Tibial nerve (tissue), 4 donors: ENCODE results near the gene ZBED5. TPM values are rescaled to one million over a fixed set of nuclear protein-coding genes. Genes with fewer than 3 reads are reported as not detected.

ENCODE experiments used
- DNase-seq, 2 donors: peaks; one replicate each; pipeline ENCODE4 v3.0.0-alpha.2; 2019; ENCODE audit warnings: low spot score in 2 of 2
- H3K27ac ChIP-seq, 4 donors: fragments of 200-600 bp; sonication (generic) in 3 of 4; one replicate each; pipeline ENCODE4 v1.5.1; 2017 to 2019; ENCODE audit warnings: mild to moderate bottlenecking in 1 of 4
- H3K27me3 ChIP-seq, 2 donors: fragments of 200-600 bp; sonication (generic) in 1 of 2; one replicate each; pipeline versions ENCODE4 v1.5.1 to v1.6.0; 2017 to 2019
- H3K36me3 ChIP-seq, 3 donors: fragments of 200-600 bp; sonication (generic); one replicate each; pipeline ENCODE4 v1.5.1; 2018 to 2019
- H3K4me1 ChIP-seq, 4 donors: fragments of 200-600 bp; sonication (generic) in 3 of 4; one replicate each; pipeline ENCODE4 v1.5.1; 2017 to 2019
- H3K4me3 ChIP-seq, 4 donors: fragments of 200-600 bp; sonication (generic) in 3 of 4; one replicate each; pipeline ENCODE4 v1.5.1; 2017 to 2019; ENCODE audit warnings: mild to moderate bottlenecking in 1 of 4, moderate library complexity in 1 of 4
- H3K9me3 ChIP-seq, 4 donors: fragments of 200-600 bp; sonication (generic) in 3 of 4; one replicate each; pipeline ENCODE4 v1.5.1; 2017 to 2019
- CTCF ChIP-seq, 5 experiments: fragments of 200-600 bp in 3 of 5; fragments of 450-650 bp in 2 of 5; sonication (generic) in 3 of 5; IDR thresholded peaks; one replicate each; pipeline ENCODE4 v1.5.1; 2016 to 2019; ENCODE audit warnings: antibody characterized with exemption in 5 of 5, mild to moderate bottlenecking in 3 of 5, moderate library complexity in 2 of 5
- EP300 ChIP-seq, 2 donors: sonication (generic); formaldehyde crosslinking; IDR thresholded peaks; one replicate each; pipeline ENCODE4 v1.6.1; 2017; ENCODE audit warnings: antibody characterized with exemption in 2 of 2, mild to moderate bottlenecking in 1 of 2
- POLR2A ChIP-seq, 2 donors: fragments of 450-650 bp; IDR thresholded peaks; one replicate each; pipeline ENCODE4 v1.6.1; 2017; ENCODE audit warnings: antibody characterized with exemption in 2 of 2, mild to moderate bottlenecking in 2 of 2, moderate library complexity in 2 of 2
- WGBS, 2 donors: methylation state at CpG; one replicate each; pipeline ENCODE4 v1.1.5; 2018; 5-methylcytosine and 5-hydroxymethylcytosine counted together
- total RNA-seq, 4 donors: library from RNA; depleted of rRNA; stranded (reverse); fragments of >200 nt; gene quantifications; one replicate each; pipeline ENCODE4 v1.1.0, GENCODE V29; 2016

Gene ZBED5
- total RNA-seq, 4 donors from 2014 or later, result 26.2 to 35.2 (median 34.7) TPM

- Histone ChIP-seq H3K4me1 (peaks cover 0 to 21% (median 13%) of the 10 kb centered on the region in 4 donors), H3K4me3 (no peak overlapping the region), H3K9me3 (no peaks in the 10 kb centered on the region), H3K27me3 (no peaks in the 10 kb centered on the region), H3K27ac (no peak overlapping the region), H3K36me3 (no peaks in the 10 kb centered on the region)
- TF ChIP-seq EP300 (IDR thresholded peaks at IDR 0.05), result no peak
- no peak for TF ChIP-seq CTCF (IDR thresholded peaks at IDR 0.05)
- DNase-seq, result no peak
These were observed 3.2 kb upstream of the ZBED5 start for GRCh38 chr11:10861047-10861446.

- Histone ChIP-seq H3K27me3 (no peaks in the 10 kb centered on the region), H3K4me1 (peaks cover 0 to 40% (median 16%) of the 10 kb centered on the region in 4 donors), H3K36me3 (peaks cover 0 to 19% (median 0%) of the 10 kb centered on the region in 3 donors), H3K4me3 (peak overlapping the region; percentile 77 to 93 (median 81)), H3K9me3 (no peaks in the 10 kb centered on the region), H3K27ac (peak overlapping the region; percentile 89 to 100 (median 96))
- TF ChIP-seq CTCF (IDR thresholded peaks at IDR 0.05) (no peak), POLR2A (IDR thresholded peaks at IDR 0.05) (no peak), EP300 (IDR thresholded peaks at IDR 0.05) (no peak)
- DNase-seq, result peak; percentile 36 to 46
- 0 to 1% methylated on average over 23 to 45 of the region's 46 CpGs for WGBS, 2 donors
These were observed 829 bp upstream of the ZBED5 start for GRCh38 chr11:10858439-10859325.

GRCh38 chr11:10857459-10857708, 469 bp downstream of the ZBED5 start:
- peak overlapping the region; percentile 77 to 93 (median 81) for H3K4me3 ChIP-seq
- H3K27ac ChIP-seq, result peak overlapping the region; percentile 89 to 100 (median 96)
- 1% methylated on average over 14 of the region's 14 CpGs for WGBS, 2 donors
- TF ChIP-seq EP300 (IDR thresholded peaks at IDR 0.05), result no peak
- no peak for TF ChIP-seq CTCF (IDR thresholded peaks at IDR 0.05)
- TF ChIP-seq POLR2A (IDR thresholded peaks at IDR 0.05), result no peak
- no peak for DNase-seq
- H3K9me3 ChIP-seq, result no peaks in the 10 kb centered on the region
- H3K36me3 ChIP-seq, result peaks cover 0 to 32% (median 0%) of the 10 kb centered on the region in 3 donors
- H3K27me3 ChIP-seq, result no peaks in the 10 kb centered on the region
- H3K4me1 ChIP-seq, result peaks cover 0 to 40% (median 16%) of the 10 kb centered on the region in 4 donors

- Histone ChIP-seq H3K27ac (peak overlapping the region; percentile 89 to 100 (median 96)), H3K36me3 (peaks cover 0 to 37% (median 0%) of the 10 kb centered on the region in 3 donors), H3K27me3 (no peaks in the 10 kb centered on the region), H3K4me1 (peaks cover 0 to 40% (median 16%) of the 10 kb centered on the region in 4 donors), H3K4me3 (peak overlapping the region; percentile 77 to 93 (median 81)), H3K9me3 (no peaks in the 10 kb centered on the region)
- peak in 1 of 2 donors; percentile 40 for DNase-seq
- 2 to 3% methylated on average over 17 of the region's 17 CpGs for WGBS, 2 donors
- TF ChIP-seq CTCF (IDR thresholded peaks at IDR 0.05) (no peak), EP300 (IDR thresholded peaks at IDR 0.05) (no peak), POLR2A (IDR thresholded peaks at IDR 0.05) (no peak)
These were observed 979 bp downstream of the ZBED5 start for GRCh38 chr11:10856689-10857458.

- WGBS, 2 donors, result 98 to 99% methylated on average over 2 of the region's 2 CpGs
These were observed 2.6 kb downstream of the ZBED5 start for GRCh38 chr11:10855295-10855694.

More at GRCh38 chr11:10855295-10855694, 2.6 kb downstream of the ZBED5 start:
- no peak overlapping the region for H3K27ac ChIP-seq
- no peaks in the 10 kb centered on the region for H3K27me3 ChIP-seq
- peaks cover 0 to 40% (median 16%) of the 10 kb centered on the region in 4 donors for H3K4me1 ChIP-seq
- no peaks in the 10 kb centered on the region for H3K9me3 ChIP-seq
- H3K36me3 ChIP-seq, result peaks cover 0 to 48% (median 0%) of the 10 kb centered on the region in 3 donors
- no peak for TF ChIP-seq POLR2A (IDR thresholded peaks at IDR 0.05)
- no peak for TF ChIP-seq EP300 (IDR thresholded peaks at IDR 0.05)
- no peak for TF ChIP-seq CTCF (IDR thresholded peaks at IDR 0.05)
- no peak for DNase-seq
- no peak overlapping the region for H3K4me3 ChIP-seq
